SW480 (cell line): Measurements from ENCODE around the gene DCC.
"Not testable (repeated sequence)": the region's sequence is repeated elsewhere in the genome, so short reads cannot be mapped to it uniquely, and the experiment has no call there.

Experiments
- DNase-seq: peaks from one replicate; pipeline ENCODE4 v3.0.0-alpha.2; 2016; ENCODE audit warnings: low spot score

The DCC gene

GRCh38 chr18:53511725-53512124 lies 1171.7 kb downstream of the DCC start:
- DNase-seq = not testable (repeated sequence)

GRCh38 chr18:53521068-53521467 lies 1181.1 kb downstream of the DCC start:
- DNase-seq = no peak

GRCh38 chr18:53526101-53526870 lies 1186.3 kb downstream of the DCC start:
- DNase-seq = no peak

- DNase-seq = no peak
Measured at GRCh38 chr18:53527365-53527764, 1187.4 kb downstream of the DCC start.

- no peak for DNase-seq
Measured at GRCh38 chr18:53531187-53531586, 1191.2 kb downstream of the DCC start.

GRCh38 chr18:53531896-53532295 lies 1191.9 kb downstream of the DCC start:
- DNase-seq = no peak

GRCh38 chr18:53534203-53534602 lies 1194.2 kb downstream of the DCC start:
- no peak for DNase-seq

- no peak for DNase-seq
Measured at GRCh38 chr18:53534695-53535094, 1194.7 kb downstream of the DCC start.

- no peak for DNase-seq
Measured at GRCh38 chr18:53536908-53537307, 1196.9 kb downstream of the DCC start.

- DNase-seq = no peak
Measured at GRCh38 chr18:53541924-53542323, 1201.9 kb downstream of the DCC start.

GRCh38 chr18:53543711-53544110 lies 1203.7 kb downstream of the DCC start:
- DNase-seq = no peak

GRCh38 chr18:53544917-53545316 lies 1204.9 kb downstream of the DCC start:
- DNase-seq = no peak

GRCh38 chr18:53551868-53552426 lies 1212.0 kb downstream of the DCC start:
- no peak for DNase-seq

GRCh38 chr18:53553030-53553429 lies 1213.0 kb downstream of the DCC start:
- no peak for DNase-seq

GRCh38 chr18:53556450-53556849 lies 1216.5 kb downstream of the DCC start:
- DNase-seq = no peak

- no peak for DNase-seq
Measured at GRCh38 chr18:53560546-53560945, 1220.5 kb downstream of the DCC start.

GRCh38 chr18:53566626-53567025 lies 1226.6 kb downstream of the DCC start:
- no peak for DNase-seq

GRCh38 chr18:53567929-53568574 lies 1228.1 kb downstream of the DCC start:
- peak; percentile 2 for DNase-seq
